ENCODE results near the gene PRR12.
"Not testable (repeated sequence)": the region's sequence is repeated elsewhere in the genome, so short reads cannot be mapped to it uniquely, and the experiment has no call there.

PRR12 gene

GRCh38 chr19:49624967-49625910, 34.3 kb downstream of the PRR12 start:
- no peak for DNase-seq

- DNase-seq = no peak
Observed at GRCh38 chr19:49626226-49626625, 35.2 kb downstream of the PRR12 start.

- no peak for DNase-seq
Observed at GRCh38 chr19:49629659-49630058, 38.7 kb downstream of the PRR12 start.

GRCh38 chr19:49631014-49631588, 40.1 kb downstream of the PRR12 start:
- no peak for DNase-seq

- no peak for DNase-seq
Observed at GRCh38 chr19:49631610-49632192, 40.7 kb downstream of the PRR12 start.

- DNase-seq = no peak
Observed at GRCh38 chr19:49632576-49632975, 41.6 kb downstream of the PRR12 start.

GRCh38 chr19:49633273-49633672, 42.3 kb downstream of the PRR12 start:
- not testable (repeated sequence) for DNase-seq

- no peak for DNase-seq
Observed at GRCh38 chr19:49635530-49636232, 44.7 kb downstream of the PRR12 start.

- DNase-seq = no peak
Observed at GRCh38 chr19:49636233-49636932, 45.4 kb downstream of the PRR12 start.

GRCh38 chr19:49637821-49638738, 47.1 kb downstream of the PRR12 start:
- no peak for DNase-seq

- no peak for DNase-seq
Observed at GRCh38 chr19:49639401-49640112, 48.6 kb downstream of the PRR12 start.

GRCh38 chr19:49640113-49640898, 49.3 kb downstream of the PRR12 start, which contains the start of gene RRAS:
Gene RRAS (minus strand): TSS chr19:49640143. CDS start chr19:49640098, 45 bp downstream.
- DNase-seq = peak; percentile 99

- DNase-seq = peak; percentile 99
Observed at GRCh38 chr19:49641688-49642491, 50.9 kb downstream of the PRR12 start, which contains the start of gene SCAF1. Gene SCAF1 (plus strand): TSS chr19:49642209. CDS start chr19:49645027, 2,818 bp downstream.

GRCh38 chr19:49642492-49643035, 51.6 kb downstream of the PRR12 start:
- DNase-seq = no peak

- DNase-seq = no peak
Observed at GRCh38 chr19:49643466-49643865, 52.5 kb downstream of the PRR12 start.

GRCh38 chr19:49645592-49645991, 54.6 kb downstream of the PRR12 start:
- no peak for DNase-seq

GRCh38 chr19:49645995-49646394, 55.0 kb downstream of the PRR12 start:
- DNase-seq = no peak

- DNase-seq = no peak
Observed at GRCh38 chr19:49646586-49646985, 55.6 kb downstream of the PRR12 start.

Data from DMS79 (cell line).